H1 (cell line): ENCODE data around the gene RHEB. TPM values are rescaled to one million over a fixed set of nuclear protein-coding genes. Genes with fewer than 3 reads are reported as not detected.

Experiments used
- CTCF ChIA-PET: fragments of 300-600 bp; sonication (Branson Sonifier 250); formaldehyde crosslinking; loops from one replicate; lab custom pipeline; 2021; ENCODE audit not compliant: partially characterized antibody; lab: Charles Lee
- POLR2A ChIA-PET: fragments of 300-600 bp; sonication (Branson Sonifier 250); formaldehyde crosslinking; loops from one replicate; lab custom pipeline; 2021; ENCODE audit warnings: inconsistent platforms; ENCODE audit not compliant: partially characterized antibody; lab: Charles Lee
- DNase-seq, 2 experiments: peaks; one replicate each; pipeline versions ENCODE4 v3.0.0 to v3.0.0-alpha.2; 2010 to 2022; ENCODE audit warnings: low spot score in 2 of 2, low read depth in 1 of 2, mixed read lengths in 1 of 2
- FAIRE-seq: peaks from 2 replicates; lab custom pipeline; 2011; peaks lifted over from hg19 to GRCh38; lab: Jason Lieb, UNC
- H2AFZ ChIP-seq: 2 replicates; pipeline ENCODE4 v1.8.1; 2012; ENCODE audit warnings: low read length, inconsistent platforms
- H2AK5ac ChIP-seq: 2 replicates; pipeline ENCODE4 v1.6.1; 2013; ENCODE audit warnings: low read depth, low read length
- H2BK120ac ChIP-seq: replicated peaks from 2 replicates; pipeline ENCODE3; 2013; ENCODE audit warnings: low read depth, low read length, inconsistent platforms
- H2BK12ac ChIP-seq: 2 replicates; pipeline ENCODE4 v1.6.1; 2013; ENCODE audit warnings: low read depth, low read length
- H2BK15ac ChIP-seq: 2 replicates; pipeline ENCODE4 v1.6.1; 2013; ENCODE audit warnings: low read length
- H2BK20ac ChIP-seq: 2 replicates; pipeline ENCODE4 v1.6.1; 2013; ENCODE audit warnings: low read length
- H2BK5ac ChIP-seq: 2 replicates; pipeline ENCODE4 v1.6.1; 2013; ENCODE audit warnings: low read depth, low read length
- H3K14ac ChIP-seq: 2 replicates; pipeline ENCODE4 v1.6.1; 2013; ENCODE audit warnings: inconsistent platforms; ENCODE audit not compliant: insufficient read length
- H3K18ac ChIP-seq: 2 replicates; pipeline ENCODE4 v1.6.1; 2013; ENCODE audit warnings: low read length; ENCODE audit errors: extremely low read depth
- H3K23ac ChIP-seq: 2 replicates; pipeline ENCODE4 v1.6.1; 2013; ENCODE audit warnings: inconsistent platforms; ENCODE audit not compliant: insufficient read length
- H3K23me2 ChIP-seq: 2 replicates; pipeline ENCODE4 v1.6.1; 2013; ENCODE audit warnings: low read depth, low read length
- H3K27ac ChIP-seq: 2 replicates; pipeline ENCODE4 v1.6.1; 2011; ENCODE audit warnings: low read depth, low read length, inconsistent platforms
- H3K27me3 ChIP-seq, 4 experiments: replicated peaks in 1 of 4; 1 replicate in 1 of 4; 2 replicates in 3 of 4; pipeline versions ENCODE4 v1.6.1 to v1.8.1; 2011 to 2013; ENCODE audit warnings: low read length in 3 of 4, mild to moderate bottlenecking in 3 of 4, inconsistent platforms in 2 of 4, mixed read lengths in 2 of 4, moderate library complexity in 1 of 4; ENCODE audit not compliant: control insufficient read depth in 3 of 4, insufficient read depth in 3 of 4; ENCODE audit errors: extremely low read depth in 1 of 4
- H3K36me3 ChIP-seq, 4 experiments: 2 replicates each; pipeline versions ENCODE4 v1.6.1 to v1.8.1; 2011 to 2013; ENCODE audit warnings: mild to moderate bottlenecking in 4 of 4, low read length in 3 of 4, moderate library complexity in 2 of 4, control low read depth in 1 of 4, inconsistent platforms in 1 of 4; ENCODE audit not compliant: insufficient read depth in 4 of 4, control insufficient read depth in 2 of 4
- H3K4ac ChIP-seq: replicated peaks from 2 replicates; pipeline ENCODE3; 2013; ENCODE audit warnings: low read length, low read depth, mixed read lengths, inconsistent platforms; ENCODE audit not compliant: insufficient read length
- H3K4me1 ChIP-seq, 4 experiments: replicated peaks in 1 of 4; 1 replicate in 1 of 4; 2 replicates in 3 of 4; pipeline versions ENCODE4 v1.6.1 to v1.8.1; 2011 to 2013; ENCODE audit warnings: low read length in 3 of 4, inconsistent platforms in 2 of 4, mixed read lengths in 1 of 4; ENCODE audit not compliant: insufficient read depth in 4 of 4, control insufficient read depth in 3 of 4
- H3K4me2 ChIP-seq, 2 experiments: 2 replicates each; pipeline versions ENCODE4 v1.6.1 to v1.8.1; 2011 to 2013; ENCODE audit warnings: low read depth in 2 of 2, low read length in 2 of 2, control low read depth in 1 of 2, inconsistent platforms in 1 of 2, mild to moderate bottlenecking in 1 of 2; ENCODE audit not compliant: insufficient read depth in 1 of 2
- H3K4me3 ChIP-seq, 4 experiments: fragments of 200-600, 300-600 bp in 1 of 4; sonication (generic), shearing (Covaris generic), sonication (Bioruptor Twin) in 1 of 4; 2 replicates each; pipeline versions ENCODE4 v1.5.1 to v1.8.1; 2011 to 2016; ENCODE audit warnings: low read length in 4 of 4, low read depth in 3 of 4, control low read depth in 2 of 4, inconsistent platforms in 2 of 4, mild to moderate bottlenecking in 2 of 4, mixed read lengths in 1 of 4, moderate library complexity in 1 of 4; ENCODE audit not compliant: insufficient read depth in 2 of 4; ENCODE audit errors: extremely low read depth in 1 of 4
- H3K56ac ChIP-seq: replicated peaks from 2 replicates; pipeline ENCODE3; 2013; ENCODE audit warnings: low read depth, mild to moderate bottlenecking, mixed read lengths, low read length, inconsistent platforms; ENCODE audit not compliant: insufficient read length
- H3K79me1 ChIP-seq: 2 replicates; pipeline ENCODE4 v1.6.1; 2013; ENCODE audit warnings: low read depth, low read length, control low read depth
- H3K79me2 ChIP-seq, 2 experiments: 2 replicates each; pipeline versions ENCODE4 v1.6.1 to v1.8.1; 2012 to 2013; ENCODE audit warnings: low read length in 2 of 2, mild to moderate bottlenecking in 2 of 2, inconsistent platforms in 1 of 2; ENCODE audit not compliant: insufficient read depth in 2 of 2, control insufficient read depth in 1 of 2
- H3K9ac ChIP-seq, 4 experiments: replicated peaks in 1 of 4; 1 replicate in 1 of 4; 2 replicates in 3 of 4; pipeline versions ENCODE4 v1.6.1 to v1.8.1; 2011 to 2013; ENCODE audit warnings: low read depth in 3 of 4, low read length in 3 of 4, control low read depth in 2 of 4, mild to moderate bottlenecking in 2 of 4, moderate library complexity in 2 of 4, inconsistent platforms in 1 of 4; ENCODE audit errors: extremely low read depth in 1 of 4
- H3K9me3 ChIP-seq, 2 experiments: 2 replicates each; pipeline versions ENCODE4 v1.6.1 to v1.8.1; 2012 to 2013; ENCODE audit warnings: mild to moderate bottlenecking in 2 of 2, moderate library complexity in 2 of 2, control low read depth in 1 of 2, inconsistent platforms in 1 of 2, low read depth in 1 of 2, low read length in 1 of 2, mixed read lengths in 1 of 2; ENCODE audit not compliant: insufficient read depth in 2 of 2
- H4K20me1 ChIP-seq, 2 experiments: replicated peaks in 1 of 2; 2 replicates each; pipeline versions ENCODE3 to v1.8.1; 2011 to 2013; ENCODE audit warnings: inconsistent platforms in 2 of 2, low read length in 2 of 2, mild to moderate bottlenecking in 1 of 2; ENCODE audit not compliant: insufficient read depth in 2 of 2, control insufficient read depth in 1 of 2
- H4K5ac ChIP-seq: 2 replicates; pipeline ENCODE4 v1.6.1; 2013; ENCODE audit warnings: low read length, low read depth, mixed read lengths, inconsistent platforms; ENCODE audit not compliant: insufficient read length
- H4K8ac ChIP-seq: 2 replicates; pipeline ENCODE4 v1.8.0; 2013; ENCODE audit warnings: mild to moderate bottlenecking, moderate library complexity, low read length, inconsistent platforms; ENCODE audit not compliant: insufficient read depth; ENCODE audit errors: extremely low read depth
- H4K91ac ChIP-seq: replicated peaks from 2 replicates; pipeline ENCODE3; 2013; ENCODE audit warnings: low read length, mixed read lengths, inconsistent platforms; ENCODE audit not compliant: insufficient read length
- ATF3 ChIP-seq: IDR thresholded peaks from 2 replicates; pipeline ENCODE4 v1.6.1; 2011; ENCODE audit warnings: low read depth, mild to moderate bottlenecking, low read length; ENCODE audit not compliant: insufficient read depth
- HDAC2 ChIP-seq, 2 experiments: fragments of 300-600 bp in 1 of 2; sonication (generic) in 1 of 2; IDR thresholded peaks; 2 replicates each; pipeline ENCODE4 v1.6.1; 2011 to 2012; ENCODE audit warnings: low read depth in 2 of 2, low read length in 2 of 2, mild to moderate bottlenecking in 2 of 2, moderate library complexity in 2 of 2, borderline replicate concordance in 1 of 2, inconsistent platforms in 1 of 2
- KDM4A ChIP-seq: IDR thresholded peaks from one replicate; pipeline ENCODE4 v1.7.1; 2012; ENCODE audit warnings: low read depth, mild to moderate bottlenecking, moderate library complexity, low read length, inconsistent platforms; ENCODE audit not compliant: severe bottlenecking
- KDM5A ChIP-seq: fragments of 200-600 bp; IDR thresholded peaks from 2 replicates; pipeline ENCODE4 v1.7.1; 2012; ENCODE audit warnings: mild to moderate bottlenecking, low read length, inconsistent platforms, mixed read lengths
- PHF8 ChIP-seq: fragments of 200-600 bp; sonication (generic); conservative IDR thresholded peaks from 2 replicates; pipeline ENCODE4 v1.7.1; 2012; ENCODE audit warnings: low read depth, mild to moderate bottlenecking, inconsistent platforms, low read length, moderate library complexity
- RFX5 ChIP-seq: IDR thresholded peaks from 2 replicates; pipeline ENCODE4 v1.6.1; 2011; ENCODE audit warnings: low read depth, low read length, improper control_type of control experiment, borderline replicate concordance
- RXRA ChIP-seq: IDR thresholded peaks from 2 replicates; pipeline ENCODE4 v1.6.1; 2011; ENCODE audit warnings: low read depth, mild to moderate bottlenecking, low read length, moderate library complexity; ENCODE audit not compliant: insufficient read depth
- TAF7 ChIP-seq: optimal IDR thresholded peaks from 2 replicates; pipeline ENCODE3; 2011; ENCODE audit warnings: low read depth, mild to moderate bottlenecking, inconsistent platforms, low read length, moderate library complexity, borderline replicate concordance
- WGBS, 2 experiments: shearing (Covaris generic) in 1 of 2; methylation state at CpG; one replicate each; pipeline versions ENCODE4 v1.1.6 to v1.1.7; 2013 to 2015; ENCODE audit warnings: low lambda C conversion rate in 2 of 2, mixed read lengths in 2 of 2, inconsistent platforms in 1 of 2, low coverage in 1 of 2, missing lambda C conversion rate in 1 of 2; ENCODE audit not compliant: insufficient replicate concordance in 2 of 2, insufficient coverage in 1 of 2, insufficient read length in 1 of 2; ENCODE audit errors: extremely low coverage in 1 of 2, missing lambda C conversion rate in 1 of 2; 5-methylcytosine and 5-hydroxymethylcytosine counted together
- polyA plus RNA-seq, 7 experiments: library from polyadenylated mRNA; depleted of rRNA in 3 of 7; stranded (reverse) in 5 of 7; unstranded in 2 of 7; fragments of >200 nt in 5 of 7; fragments of 200-250 nt in 2 of 7; gene quantifications; 1 replicate in 5 of 7; 2 replicates in 1 of 7; 4 replicates in 1 of 7; pipeline versions ENCODE4 v1.2.1 to v1.2.3, GENCODE V29; 2011 to 2013; ENCODE audit warnings: missing spikeins in 2 of 7, mixed read lengths in 2 of 7
- total RNA-seq: library from RNA; stranded (reverse); fragmentation: NEBNext Ultra II Directional; extraction: Animal tissue kit (Norgen Biotek cat#: 25700); gene quantifications from 2 replicates; pipeline ENCODE4 v1.2.1, GENCODE V29; 2021

RHEB gene
- total and polyA plus RNA-seq, 2 of the 8 experiments (the other 6 are each of a cell fraction or from before 2014, with no cell fraction given), result 60.8 to 132 TPM

GRCh38 chr7:151454305-151454704, 65.4 kb downstream of the RHEB start:
- Histone ChIP-seq H2AFZ (no peak overlapping the region), H3K79me1 (no peaks in the 10 kb centered on the region), H3K4me3 (no peak overlapping the region), H4K5ac (no peak overlapping the region), H3K23me2 (no peaks in the 10 kb centered on the region), H3K56ac (no peak overlapping the region), H3K4me2 (no peak overlapping the region), H3K9ac (no peak overlapping the region), H4K91ac (peak overlapping the region; percentile 52), H3K9me3 (peaks cover 3 to 10% of the 10 kb centered on the region in 2 experiments; a peak in 3 of 4 replicates), H2BK5ac (peak overlapping the region; percentile 60; the same call in 1 of the 2 replicates), H3K4ac (no peak overlapping the region), H2BK20ac (peak overlapping the region; percentile 80; the same call in 1 of the 2 replicates), H2BK120ac (no peak overlapping the region), H4K8ac (no peak overlapping the region), H3K27ac (no peak overlapping the region), H2BK15ac (no peak overlapping the region), H2BK12ac (peak overlapping the region; percentile 72; the same call in 1 of the 2 replicates), H4K20me1 (no peaks in the 10 kb centered on the region), H3K36me3 (no peaks in the 10 kb centered on the region)
- no peak for DNase-seq
- 91% methylated on average over 14 of the region's 14 CpGs; no CpG with 5 or more reads in 1 of the 2 experiments for WGBS, 2 experiments
- CTCF ChIA-PET, result interaction anchor here (13.7 kb wide), 1 partner anchor 80 kb away, joined by 185 read pairs; no protein-coding TSS in a partner anchor
- no peak for TF ChIP-seq KDM5A
- TF ChIP-seq ATF3, result no peak
- TF ChIP-seq RXRA, result no peak
- no peak for TF ChIP-seq KDM4A
- TF ChIP-seq PHF8, result no peak
- no peak for TF ChIP-seq TAF7
- no peak for TF ChIP-seq HDAC2 (IDR thresholded peaks at IDR 0.05; ENCODE audit: borderline replicate concordance in 1 of 2, low read depth in 2 of 2, low read length in 2 of 2)
- TF ChIP-seq RFX5, result no peak
- TF ChIP-seq, all 59 proteins: peak for 0
- peaks cover 4 to 31% (median 18%) of the 10 kb centered on the region in 4 experiments for H3K4me1 ChIP-seq
- POLR2A ChIA-PET, result interaction anchor here (1.1 kb wide), 1 partner anchor 24 kb away, joined by 3 read pairs; no protein-coding TSS in a partner anchor
- no peak overlapping the region for H3K14ac ChIP-seq
- H3K23ac ChIP-seq, result no peak overlapping the region
- peak overlapping the region; percentile 84; the same call in 1 of the 2 replicates for H2AK5ac ChIP-seq
- no peak for FAIRE-seq
- no peaks in the 10 kb centered on the region for H3K79me2 ChIP-seq
- H3K27me3 ChIP-seq, result no peaks in the 10 kb centered on the region; a peak in 1 of 7 replicates
- no peak overlapping the region; the same call in none of the 2 replicates for H3K18ac ChIP-seq
